Hepatocyte (in vitro differentiated cells): ENCODE measurements around the gene SPTAN1. TPM values are rescaled to one million over a fixed set of nuclear protein-coding genes. Genes with fewer than 3 reads are reported as not detected.

ENCODE experiments used
- DNase-seq: peaks from one replicate; pipeline ENCODE4 v3.0.0-alpha.2; 2016; ENCODE audit warnings: low spot score
- H2AFZ ChIP-seq: fragments of 200-600 bp; sonication (generic); 2 replicates; pipeline ENCODE4 v1.6.0; 2016; ENCODE audit warnings: antibody characterized with exemption, mild to moderate bottlenecking
- H3K27ac ChIP-seq: fragments of 200-600 bp; sonication (generic); 2 replicates; pipeline ENCODE4 v1.5.1; 2016; ENCODE audit warnings: mild to moderate bottlenecking
- H3K27me3 ChIP-seq: fragments of 200-600 bp; sonication (generic); 2 replicates; pipeline ENCODE4 v1.6.1; 2016
- H3K36me3 ChIP-seq: fragments of 200-600 bp; sonication (generic); replicated peaks from 2 replicates; pipeline ENCODE4 v1.5.1; 2016; ENCODE audit warnings: low read depth; ENCODE audit not compliant: insufficient read depth
- H3K4me1 ChIP-seq: fragments of 200-600 bp; sonication (generic); 2 replicates; pipeline ENCODE4 v1.5.1; 2016; ENCODE audit warnings: mild to moderate bottlenecking, moderate library complexity; ENCODE audit not compliant: insufficient read depth
- H3K4me2 ChIP-seq: fragments of 200-600 bp; sonication (generic); 2 replicates; pipeline ENCODE4 v1.6.0; 2016
- H3K4me3 ChIP-seq: fragments of 200-600 bp; sonication (generic); 2 replicates; pipeline ENCODE4 v1.5.1; 2016; ENCODE audit warnings: mild to moderate bottlenecking
- H3K79me2 ChIP-seq: fragments of 200-600 bp; sonication (generic); 2 replicates; pipeline ENCODE4 v1.6.0; 2017; ENCODE audit warnings: mild to moderate bottlenecking
- H3K9me2 ChIP-seq: fragments of 200-600 bp; sonication (generic); replicated peaks from 2 replicates; pipeline ENCODE4 v1.6.0; 2017; ENCODE audit warnings: mild to moderate bottlenecking; ENCODE audit not compliant: insufficient read depth
- H3K9me3 ChIP-seq: fragments of 200-600 bp; sonication (generic); 2 replicates; pipeline ENCODE4 v1.5.1; 2016; ENCODE audit warnings: low read depth, mild to moderate bottlenecking
- H4K20me1 ChIP-seq: fragments of 200-600 bp; sonication (generic); 2 replicates; pipeline ENCODE4 v1.6.0; 2016; ENCODE audit warnings: mild to moderate bottlenecking; ENCODE audit not compliant: insufficient read depth, poor library complexity, severe bottlenecking
- EZH2 ChIP-seq: fragments of 200-600 bp; sonication (generic); IDR thresholded peaks from 2 replicates; pipeline ENCODE4 v1.6.1; 2016; ENCODE audit warnings: antibody characterized with exemption, mild to moderate bottlenecking, borderline replicate concordance
- EZH2phosphoT487 ChIP-seq: fragments of 200-600 bp; sonication (generic); IDR thresholded peaks from one replicate; pipeline ENCODE4 v1.6.1; 2018; ENCODE audit warnings: antibody characterized with exemption, mild to moderate bottlenecking, low read depth, moderate library complexity; ENCODE audit not compliant: unreplicated experiment, severe bottlenecking
- WGBS: methylation state at CpG from one replicate; pipeline ENCODE4 v1.1.6; 2016; ENCODE audit warnings: low lambda C conversion rate; ENCODE audit errors: missing lambda C conversion rate; 5-methylcytosine and 5-hydroxymethylcytosine counted together
- polyA plus RNA-seq: library from polyadenylated mRNA; unstranded; fragments of >200 nt; fragmentation: Nextera tagmentation; extraction: Ambion mirVana; gene quantifications from 2 replicates; pipeline ENCODE4 v1.2.1, GENCODE V29; 2016
- total RNA-seq: library from RNA; depleted of rRNA; stranded (reverse); fragments of >200 nt; gene quantifications from 2 replicates; pipeline ENCODE4 v1.2.3, GENCODE V29; 2014
- TF ChIP-seq, protein P1 (sequence below): fragments of 200-600 bp; sonication (generic); IDR thresholded peaks from 2 replicates; pipeline ENCODE4 v1.5.1; 2016; ENCODE audit warnings: antibody characterized with exemption, mild to moderate bottlenecking; ENCODE audit not compliant: poor library complexity

The SPTAN1 gene
- total and polyA plus RNA-seq, 2 experiments from 2014 or later, result 123 to 184 TPM

DNA sequence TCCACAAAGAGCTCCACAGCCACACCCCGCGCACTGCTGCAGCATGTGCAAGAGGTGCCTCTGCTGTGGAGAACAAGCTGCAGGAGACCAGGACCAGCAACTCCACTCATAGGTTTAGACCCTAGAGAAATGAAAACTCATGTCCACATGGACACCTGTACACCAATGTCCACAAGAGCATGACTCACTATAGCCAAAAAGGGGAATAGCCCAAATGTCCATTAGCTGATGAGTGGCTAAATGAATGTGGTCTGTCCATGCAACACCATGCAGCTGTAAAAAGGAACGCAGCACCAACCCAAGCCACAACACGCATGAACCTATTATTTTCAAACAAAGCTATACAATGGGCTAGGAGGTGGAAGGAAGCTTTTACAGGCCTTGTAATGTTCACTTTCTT, 86.2 kb downstream of the SPTAN1 start:
- H3K4me3 ChIP-seq, result no peak overlapping the region
- no peaks in the 10 kb centered on the region for H4K20me1 ChIP-seq
- no peak overlapping the region for H3K27ac ChIP-seq
- H3K27me3 ChIP-seq, result no peaks in the 10 kb centered on the region
- H3K79me2 ChIP-seq, result no peaks in the 10 kb centered on the region
- H3K9me3 ChIP-seq, result no peaks in the 10 kb centered on the region
- no peak overlapping the region for H3K4me2 ChIP-seq
- peaks cover 17% of the 10 kb centered on the region for H3K4me1 ChIP-seq
- H3K9me2 ChIP-seq, result no peaks in the 10 kb centered on the region
- TF ChIP-seq, protein P1, sequence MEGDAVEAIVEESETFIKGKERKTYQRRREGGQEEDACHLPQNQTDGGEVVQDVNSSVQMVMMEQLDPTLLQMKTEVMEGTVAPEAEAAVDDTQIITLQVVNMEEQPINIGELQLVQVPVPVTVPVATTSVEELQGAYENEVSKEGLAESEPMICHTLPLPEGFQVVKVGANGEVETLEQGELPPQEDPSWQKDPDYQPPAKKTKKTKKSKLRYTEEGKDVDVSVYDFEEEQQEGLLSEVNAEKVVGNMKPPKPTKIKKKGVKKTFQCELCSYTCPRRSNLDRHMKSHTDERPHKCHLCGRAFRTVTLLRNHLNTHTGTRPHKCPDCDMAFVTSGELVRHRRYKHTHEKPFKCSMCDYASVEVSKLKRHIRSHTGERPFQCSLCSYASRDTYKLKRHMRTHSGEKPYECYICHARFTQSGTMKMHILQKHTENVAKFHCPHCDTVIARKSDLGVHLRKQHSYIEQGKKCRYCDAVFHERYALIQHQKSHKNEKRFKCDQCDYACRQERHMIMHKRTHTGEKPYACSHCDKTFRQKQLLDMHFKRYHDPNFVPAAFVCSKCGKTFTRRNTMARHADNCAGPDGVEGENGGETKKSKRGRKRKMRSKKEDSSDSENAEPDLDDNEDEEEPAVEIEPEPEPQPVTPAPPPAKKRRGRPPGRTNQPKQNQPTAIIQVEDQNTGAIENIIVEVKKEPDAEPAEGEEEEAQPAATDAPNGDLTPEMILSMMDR, result no peak
- TF ChIP-seq EZH2, result no peak
- TF ChIP-seq EZH2phosphoT487, result no peak
- no peak for DNase-seq
- no peaks in the 10 kb centered on the region for H3K36me3 ChIP-seq
- 96% methylated on average over 4 of the region's 4 CpGs for WGBS
- no peak overlapping the region for H2AFZ ChIP-seq

DNA sequence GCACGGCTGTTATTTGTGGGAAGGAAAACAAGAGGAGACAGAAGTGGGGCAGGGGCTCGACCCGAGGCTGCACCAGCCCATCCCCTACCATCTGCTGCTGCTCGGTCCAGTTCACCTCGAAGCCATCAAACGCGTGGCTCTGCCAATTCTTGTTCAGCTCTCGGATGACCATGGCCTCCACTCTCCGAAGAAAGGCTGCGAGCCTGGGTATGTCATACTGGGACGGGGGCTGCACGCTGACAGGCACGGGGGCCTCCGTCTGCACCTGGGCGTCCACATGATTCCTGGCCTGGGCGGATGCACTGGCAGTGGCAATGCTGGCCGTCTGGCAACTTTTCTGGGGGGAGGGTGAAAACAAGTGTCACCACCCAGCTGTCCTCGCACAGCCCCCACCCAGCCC, 88.2 kb downstream of the SPTAN1 start:
- WGBS, result 95% methylated on average over 16 of the region's 18 CpGs
- H3K9me2 ChIP-seq, result no peaks in the 10 kb centered on the region

DNA sequence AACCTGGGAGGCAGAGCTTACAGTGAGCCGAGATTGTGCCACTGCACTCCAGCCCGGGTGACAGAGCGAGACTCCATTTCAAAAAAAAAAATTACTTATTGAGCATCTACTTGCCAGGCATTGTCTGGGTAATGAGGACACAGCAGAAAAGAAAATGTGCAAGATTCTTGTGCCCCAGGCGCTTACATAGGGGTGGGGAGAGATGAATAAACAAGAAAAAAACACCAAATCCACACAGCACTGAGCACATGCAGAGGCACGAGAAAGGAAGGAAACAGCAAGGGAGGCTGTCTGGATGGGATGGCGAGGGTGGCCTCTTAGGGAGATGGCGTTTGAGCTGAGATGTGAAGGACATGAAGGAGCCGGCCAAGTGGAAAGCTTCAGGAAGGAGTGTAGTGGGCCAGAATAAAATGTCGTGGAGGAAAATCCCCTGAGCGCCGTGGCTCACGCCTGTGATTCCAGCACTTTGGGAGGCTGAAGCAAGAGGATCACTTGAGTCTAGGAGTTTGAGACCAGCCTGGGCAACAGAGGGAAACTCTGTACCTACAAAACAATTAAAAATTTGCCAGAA, 90.4 kb downstream of the SPTAN1 start:
- Histone ChIP-seq H3K27me3 (no peaks in the 10 kb centered on the region), H3K36me3 (no peaks in the 10 kb centered on the region), H4K20me1 (no peaks in the 10 kb centered on the region), H3K9me3 (no peaks in the 10 kb centered on the region), H3K4me1 (no peaks in the 10 kb centered on the region), H2AFZ (no peak overlapping the region), H3K9me2 (no peaks in the 10 kb centered on the region), H3K4me2 (no peak overlapping the region), H3K27ac (no peak overlapping the region), H3K79me2 (peaks cover 3% of the 10 kb centered on the region), H3K4me3 (no peak overlapping the region)
- TF ChIP-seq, protein P1, result no peak
- TF ChIP-seq EZH2, result no peak
- TF ChIP-seq EZH2phosphoT487, result no peak
- DNase-seq, result no peak
- 85% methylated on average over 12 of the region's 12 CpGs for WGBS

More for the DNA sequence above, 88.2 kb downstream of the SPTAN1 start:
- DNase-seq, result no peak
- no peak overlapping the region for H3K4me2 ChIP-seq
- H2AFZ ChIP-seq, result no peak overlapping the region
- no peaks in the 10 kb centered on the region for H4K20me1 ChIP-seq
- H3K27me3 ChIP-seq, result no peaks in the 10 kb centered on the region
- peaks cover 3% of the 10 kb centered on the region for H3K79me2 ChIP-seq
- TF ChIP-seq EZH2 (no peak), EZH2phosphoT487 (no peak)
- no peaks in the 10 kb centered on the region for H3K36me3 ChIP-seq
- no peak overlapping the region for H3K4me3 ChIP-seq
- no peak overlapping the region for H3K27ac ChIP-seq
- H3K4me1 ChIP-seq, result peaks cover 9% of the 10 kb centered on the region
- H3K9me3 ChIP-seq, result no peaks in the 10 kb centered on the region

DNA sequence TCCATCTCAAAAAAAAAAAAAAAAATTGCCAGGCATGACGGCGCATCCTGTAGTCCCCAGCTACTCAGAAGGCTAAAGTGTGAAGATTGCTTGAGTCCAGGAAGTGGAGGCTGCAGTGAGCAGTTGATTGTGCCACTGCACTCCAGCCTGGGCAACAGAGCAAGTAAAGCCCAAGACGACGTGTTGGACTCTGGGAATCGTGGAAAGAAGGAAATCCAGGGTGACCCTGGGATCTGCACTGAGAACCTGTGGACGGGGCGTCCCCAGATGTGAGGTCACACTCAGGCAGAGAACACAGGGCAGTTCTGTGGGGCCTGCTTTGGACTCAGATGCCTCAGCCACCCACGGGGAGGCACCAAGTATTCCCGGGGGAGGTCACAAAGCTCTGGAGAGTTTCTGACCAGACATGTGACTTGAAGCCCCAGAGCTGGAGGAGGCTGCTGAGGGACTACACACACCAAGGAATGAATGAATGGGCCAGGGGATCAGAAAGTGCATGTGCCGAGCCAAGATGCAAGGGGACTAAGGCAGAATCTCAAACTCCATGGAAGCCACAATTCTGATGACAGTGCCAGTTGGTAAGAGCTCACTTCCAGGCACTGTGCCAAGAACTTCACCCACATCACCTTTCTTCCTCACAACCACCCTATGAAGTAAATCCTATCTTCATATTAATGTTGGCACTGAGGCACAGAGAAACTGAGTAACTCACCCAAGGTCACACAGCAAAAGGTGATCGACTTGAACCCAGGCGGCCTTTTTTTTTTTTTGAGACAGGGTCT, 91.3 kb downstream of the SPTAN1 start:
- no peak overlapping the region for H3K27ac ChIP-seq
- H4K20me1 ChIP-seq, result no peaks in the 10 kb centered on the region
- TF ChIP-seq EZH2 (no peak), EZH2phosphoT487 (no peak)
- TF ChIP-seq, protein P1, result no peak
- 83% methylated on average over 12 of the region's 12 CpGs for WGBS
- no peaks in the 10 kb centered on the region for H3K4me1 ChIP-seq
- H3K9me3 ChIP-seq, result no peaks in the 10 kb centered on the region
- no peak for DNase-seq
- no peak overlapping the region for H2AFZ ChIP-seq
- no peaks in the 10 kb centered on the region for H3K36me3 ChIP-seq
- H3K27me3 ChIP-seq, result no peaks in the 10 kb centered on the region
- H3K4me2 ChIP-seq, result no peak overlapping the region
- H3K79me2 ChIP-seq, result peaks cover 4% of the 10 kb centered on the region
- no peak overlapping the region for H3K4me3 ChIP-seq
- no peaks in the 10 kb centered on the region for H3K9me2 ChIP-seq
